C4-2B (cell line): ENCODE data around the gene TLR10.

Source experiments
- H3K27ac ChIP-seq: fragments of 450-650 bp; 2 replicates; pipeline ENCODE4 v1.5.1; 2017
- ZFX ChIP-seq: fragments of 450-650 bp; IDR thresholded peaks from 2 replicates; pipeline ENCODE4 v1.6.1; 2017
- TF ChIP-seq, protein P1 (sequence below): fragments of 450-650 bp; conservative IDR thresholded peaks from 2 replicates; pipeline ENCODE4 v1.5.1; 2017; ENCODE audit warnings: mild to moderate bottlenecking

Gene TLR10

GRCh38 chr4:38782452-38783108, at the start of gene TLR10:
Gene TLR10 (minus strand): TSS chr4:38782990. CDS start chr4:38775590, 7,400 bp downstream.
- no peak within 1 kb of the TSS for H3K27ac ChIP-seq
- TF ChIP-seq, protein P1, sequence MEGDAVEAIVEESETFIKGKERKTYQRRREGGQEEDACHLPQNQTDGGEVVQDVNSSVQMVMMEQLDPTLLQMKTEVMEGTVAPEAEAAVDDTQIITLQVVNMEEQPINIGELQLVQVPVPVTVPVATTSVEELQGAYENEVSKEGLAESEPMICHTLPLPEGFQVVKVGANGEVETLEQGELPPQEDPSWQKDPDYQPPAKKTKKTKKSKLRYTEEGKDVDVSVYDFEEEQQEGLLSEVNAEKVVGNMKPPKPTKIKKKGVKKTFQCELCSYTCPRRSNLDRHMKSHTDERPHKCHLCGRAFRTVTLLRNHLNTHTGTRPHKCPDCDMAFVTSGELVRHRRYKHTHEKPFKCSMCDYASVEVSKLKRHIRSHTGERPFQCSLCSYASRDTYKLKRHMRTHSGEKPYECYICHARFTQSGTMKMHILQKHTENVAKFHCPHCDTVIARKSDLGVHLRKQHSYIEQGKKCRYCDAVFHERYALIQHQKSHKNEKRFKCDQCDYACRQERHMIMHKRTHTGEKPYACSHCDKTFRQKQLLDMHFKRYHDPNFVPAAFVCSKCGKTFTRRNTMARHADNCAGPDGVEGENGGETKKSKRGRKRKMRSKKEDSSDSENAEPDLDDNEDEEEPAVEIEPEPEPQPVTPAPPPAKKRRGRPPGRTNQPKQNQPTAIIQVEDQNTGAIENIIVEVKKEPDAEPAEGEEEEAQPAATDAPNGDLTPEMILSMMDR, result peak; percentile 79
- TF ChIP-seq ZFX, result no peak

GRCh38 chr4:38832206-38832605, 49.4 kb upstream of the TLR10 start:
- TF ChIP-seq, protein P1, result no peak
- no peak for TF ChIP-seq ZFX
- H3K27ac ChIP-seq, result no peak overlapping the region

DNA sequence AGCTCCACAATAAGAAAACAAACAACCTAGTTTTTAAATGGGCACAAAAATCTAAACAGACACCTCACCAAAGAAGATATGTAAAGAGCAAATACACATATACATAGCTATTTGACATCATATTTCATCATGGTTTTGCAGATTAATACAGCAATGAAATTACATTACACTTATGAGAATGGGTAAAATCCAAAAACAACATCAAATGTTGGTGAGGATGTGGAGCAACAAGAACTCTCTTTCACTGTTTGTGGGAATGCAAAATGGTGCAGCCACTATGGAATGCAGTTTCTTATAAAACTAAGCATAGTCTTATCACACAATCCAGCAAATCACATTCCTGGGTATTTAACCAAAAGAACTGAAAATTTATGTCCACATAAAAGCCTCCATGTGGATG, 48.9 kb upstream of the TLR10 start:
- H3K27ac ChIP-seq, result no peak overlapping the region
- TF ChIP-seq, protein P1, result no peak
- TF ChIP-seq ZFX, result no peak

DNA sequence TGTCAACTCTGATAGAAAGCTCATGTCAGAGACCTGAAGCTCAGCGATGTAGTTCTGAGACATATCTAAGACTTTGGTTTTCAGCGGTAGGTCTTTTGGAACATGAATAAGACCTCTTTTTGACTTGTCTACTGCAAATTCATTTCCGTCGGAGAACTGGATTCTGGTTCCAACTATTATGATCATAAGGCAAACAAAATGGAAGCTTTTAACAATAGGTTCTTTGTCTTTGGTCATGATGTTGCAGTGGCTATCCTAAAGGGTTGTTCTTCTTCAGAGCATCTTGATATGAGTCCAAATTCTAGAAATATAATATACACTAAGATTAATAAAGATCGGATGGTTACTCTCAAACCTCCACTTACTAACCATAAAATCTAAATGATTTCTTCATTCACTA, 46.4 kb upstream of the TLR10 start:
- no peak overlapping the region for H3K27ac ChIP-seq
- TF ChIP-seq ZFX, result no peak
- TF ChIP-seq, protein P1, result no peak

DNA sequence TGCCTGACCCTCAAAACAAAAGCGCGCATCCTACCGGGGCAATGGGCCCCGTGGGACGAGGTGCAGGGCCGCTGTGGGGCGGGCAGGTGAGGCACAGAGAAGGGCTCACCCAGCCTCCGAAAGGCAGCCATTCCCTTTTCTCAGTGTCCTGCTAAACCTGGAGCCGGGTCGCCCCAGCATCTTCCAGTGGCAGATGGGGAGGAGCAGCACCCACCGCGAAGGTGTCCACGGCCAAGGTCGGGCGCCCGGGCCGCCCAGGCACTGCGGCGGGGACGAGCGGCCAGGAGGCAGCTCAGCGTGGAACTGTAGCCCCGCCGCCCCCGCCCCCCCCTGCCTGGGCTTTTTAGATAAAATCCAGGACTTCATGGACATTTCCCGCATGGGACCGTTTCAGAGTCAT, 41.0 kb upstream of the TLR10 start:
- H3K27ac ChIP-seq, result no peak overlapping the region
- TF ChIP-seq ZFX, result no peak
- TF ChIP-seq, protein P1, result no peak

DNA sequence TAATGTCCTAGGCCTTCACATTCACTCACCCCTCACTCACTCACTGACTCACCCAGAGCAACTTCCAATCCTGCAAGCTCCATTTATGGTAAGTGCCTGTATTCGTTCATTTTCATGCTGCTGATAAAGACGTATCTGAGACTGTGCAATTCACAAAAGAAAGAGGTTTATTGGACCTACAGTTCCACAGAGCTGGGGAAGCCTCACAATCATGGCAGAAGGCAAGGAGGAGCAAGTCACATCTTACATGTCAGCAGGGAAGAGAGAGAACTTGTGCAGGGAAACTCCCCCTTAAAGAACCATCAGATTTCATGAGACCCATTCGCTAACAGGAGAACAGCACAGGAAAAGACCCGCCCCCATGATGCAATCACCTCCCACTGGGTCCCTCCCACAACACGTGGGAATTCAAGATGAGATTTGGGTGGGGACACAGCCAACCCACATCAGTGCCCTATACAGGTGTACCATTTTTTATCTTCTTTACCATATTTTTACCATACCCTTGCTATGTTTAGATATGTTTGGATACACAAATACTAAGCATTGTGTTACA, 40.0 kb upstream of the TLR10 start:
- no peak overlapping the region for H3K27ac ChIP-seq
- no peak for TF ChIP-seq ZFX
- TF ChIP-seq, protein P1, result no peak

DNA sequence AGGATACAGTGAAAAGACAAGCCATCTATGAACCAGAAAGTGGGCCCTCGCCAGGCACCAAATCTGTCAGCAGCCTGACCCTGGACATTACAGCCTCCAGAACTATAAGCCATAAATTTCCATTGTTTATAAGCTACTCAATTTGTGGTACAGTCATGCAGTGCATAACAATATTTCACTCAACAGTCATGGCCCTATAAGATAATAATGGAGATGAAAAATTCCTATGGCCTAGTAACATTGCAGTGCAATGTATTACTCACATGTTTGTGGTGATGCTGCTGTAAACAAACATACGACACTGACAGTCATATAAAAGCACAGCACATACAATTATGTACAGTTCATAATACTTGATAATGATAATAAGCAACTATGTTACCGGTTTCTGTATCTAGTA, 38.9 kb upstream of the TLR10 start:
- TF ChIP-seq ZFX, result no peak
- TF ChIP-seq, protein P1, result no peak
- H3K27ac ChIP-seq, result no peak overlapping the region
